ENCODE data around the gene ALKAL2. TPM values are rescaled to one million over a fixed set of nuclear protein-coding genes. Genes with fewer than 3 reads are reported as not detected.
A peak's percentile ranks its signal among the peaks of the same experiment; 100 is the strongest.

Gene ALKAL2
- total and polyA plus RNA-seq, 9 of the 15 experiments (the other 6 are each of a cell fraction or from before 2014, with no cell fraction given) = not detected

GRCh38 chr2:258933-259332 lies 29.0 kb downstream of the ALKAL2 start:
- H3K9me1 ChIP-seq (ENCODE audit: control insufficient read depth, insufficient read depth, low read length) = no peaks in the 10 kb centered on the region
- CTCF ChIA-PET (ENCODE audit: low intra/inter-chr PET ratio) = no interaction called here
- peaks cover 0 to 8% of the 10 kb centered on the region in 2 experiments; a peak in 2 of 5 replicates for H3K4me1 ChIP-seq (replicated peaks in 1 of 2; ENCODE audit: control insufficient read depth in 2 of 2, insufficient read depth in 2 of 2, low read length in 2 of 2)
- POLR2A ChIA-PET = no interaction called here
- ATAC-seq (no peak), DNase-seq (ENCODE audit: extremely low read depth in 1 of 4, low spot score in 3 of 4) (no peak), FAIRE-seq (no peak)
- WGBS (ENCODE audit: insufficient coverage, low coverage, missing lambda C conversion rate) = 69% methylated on average over 3 of the region's 3 CpGs
- no peaks in the 10 kb centered on the region for H3K27me3 ChIP-seq (ENCODE audit: control insufficient read depth in 2 of 2, insufficient read depth in 2 of 2, low read length in 2 of 2)
- no peak overlapping the region for H3K27ac ChIP-seq (ENCODE audit: extremely low read depth, low read depth, low read length)
- BruUV-seq (replicated peaks) = no TSS peak
- TF ChIP-seq, protein P1, sequence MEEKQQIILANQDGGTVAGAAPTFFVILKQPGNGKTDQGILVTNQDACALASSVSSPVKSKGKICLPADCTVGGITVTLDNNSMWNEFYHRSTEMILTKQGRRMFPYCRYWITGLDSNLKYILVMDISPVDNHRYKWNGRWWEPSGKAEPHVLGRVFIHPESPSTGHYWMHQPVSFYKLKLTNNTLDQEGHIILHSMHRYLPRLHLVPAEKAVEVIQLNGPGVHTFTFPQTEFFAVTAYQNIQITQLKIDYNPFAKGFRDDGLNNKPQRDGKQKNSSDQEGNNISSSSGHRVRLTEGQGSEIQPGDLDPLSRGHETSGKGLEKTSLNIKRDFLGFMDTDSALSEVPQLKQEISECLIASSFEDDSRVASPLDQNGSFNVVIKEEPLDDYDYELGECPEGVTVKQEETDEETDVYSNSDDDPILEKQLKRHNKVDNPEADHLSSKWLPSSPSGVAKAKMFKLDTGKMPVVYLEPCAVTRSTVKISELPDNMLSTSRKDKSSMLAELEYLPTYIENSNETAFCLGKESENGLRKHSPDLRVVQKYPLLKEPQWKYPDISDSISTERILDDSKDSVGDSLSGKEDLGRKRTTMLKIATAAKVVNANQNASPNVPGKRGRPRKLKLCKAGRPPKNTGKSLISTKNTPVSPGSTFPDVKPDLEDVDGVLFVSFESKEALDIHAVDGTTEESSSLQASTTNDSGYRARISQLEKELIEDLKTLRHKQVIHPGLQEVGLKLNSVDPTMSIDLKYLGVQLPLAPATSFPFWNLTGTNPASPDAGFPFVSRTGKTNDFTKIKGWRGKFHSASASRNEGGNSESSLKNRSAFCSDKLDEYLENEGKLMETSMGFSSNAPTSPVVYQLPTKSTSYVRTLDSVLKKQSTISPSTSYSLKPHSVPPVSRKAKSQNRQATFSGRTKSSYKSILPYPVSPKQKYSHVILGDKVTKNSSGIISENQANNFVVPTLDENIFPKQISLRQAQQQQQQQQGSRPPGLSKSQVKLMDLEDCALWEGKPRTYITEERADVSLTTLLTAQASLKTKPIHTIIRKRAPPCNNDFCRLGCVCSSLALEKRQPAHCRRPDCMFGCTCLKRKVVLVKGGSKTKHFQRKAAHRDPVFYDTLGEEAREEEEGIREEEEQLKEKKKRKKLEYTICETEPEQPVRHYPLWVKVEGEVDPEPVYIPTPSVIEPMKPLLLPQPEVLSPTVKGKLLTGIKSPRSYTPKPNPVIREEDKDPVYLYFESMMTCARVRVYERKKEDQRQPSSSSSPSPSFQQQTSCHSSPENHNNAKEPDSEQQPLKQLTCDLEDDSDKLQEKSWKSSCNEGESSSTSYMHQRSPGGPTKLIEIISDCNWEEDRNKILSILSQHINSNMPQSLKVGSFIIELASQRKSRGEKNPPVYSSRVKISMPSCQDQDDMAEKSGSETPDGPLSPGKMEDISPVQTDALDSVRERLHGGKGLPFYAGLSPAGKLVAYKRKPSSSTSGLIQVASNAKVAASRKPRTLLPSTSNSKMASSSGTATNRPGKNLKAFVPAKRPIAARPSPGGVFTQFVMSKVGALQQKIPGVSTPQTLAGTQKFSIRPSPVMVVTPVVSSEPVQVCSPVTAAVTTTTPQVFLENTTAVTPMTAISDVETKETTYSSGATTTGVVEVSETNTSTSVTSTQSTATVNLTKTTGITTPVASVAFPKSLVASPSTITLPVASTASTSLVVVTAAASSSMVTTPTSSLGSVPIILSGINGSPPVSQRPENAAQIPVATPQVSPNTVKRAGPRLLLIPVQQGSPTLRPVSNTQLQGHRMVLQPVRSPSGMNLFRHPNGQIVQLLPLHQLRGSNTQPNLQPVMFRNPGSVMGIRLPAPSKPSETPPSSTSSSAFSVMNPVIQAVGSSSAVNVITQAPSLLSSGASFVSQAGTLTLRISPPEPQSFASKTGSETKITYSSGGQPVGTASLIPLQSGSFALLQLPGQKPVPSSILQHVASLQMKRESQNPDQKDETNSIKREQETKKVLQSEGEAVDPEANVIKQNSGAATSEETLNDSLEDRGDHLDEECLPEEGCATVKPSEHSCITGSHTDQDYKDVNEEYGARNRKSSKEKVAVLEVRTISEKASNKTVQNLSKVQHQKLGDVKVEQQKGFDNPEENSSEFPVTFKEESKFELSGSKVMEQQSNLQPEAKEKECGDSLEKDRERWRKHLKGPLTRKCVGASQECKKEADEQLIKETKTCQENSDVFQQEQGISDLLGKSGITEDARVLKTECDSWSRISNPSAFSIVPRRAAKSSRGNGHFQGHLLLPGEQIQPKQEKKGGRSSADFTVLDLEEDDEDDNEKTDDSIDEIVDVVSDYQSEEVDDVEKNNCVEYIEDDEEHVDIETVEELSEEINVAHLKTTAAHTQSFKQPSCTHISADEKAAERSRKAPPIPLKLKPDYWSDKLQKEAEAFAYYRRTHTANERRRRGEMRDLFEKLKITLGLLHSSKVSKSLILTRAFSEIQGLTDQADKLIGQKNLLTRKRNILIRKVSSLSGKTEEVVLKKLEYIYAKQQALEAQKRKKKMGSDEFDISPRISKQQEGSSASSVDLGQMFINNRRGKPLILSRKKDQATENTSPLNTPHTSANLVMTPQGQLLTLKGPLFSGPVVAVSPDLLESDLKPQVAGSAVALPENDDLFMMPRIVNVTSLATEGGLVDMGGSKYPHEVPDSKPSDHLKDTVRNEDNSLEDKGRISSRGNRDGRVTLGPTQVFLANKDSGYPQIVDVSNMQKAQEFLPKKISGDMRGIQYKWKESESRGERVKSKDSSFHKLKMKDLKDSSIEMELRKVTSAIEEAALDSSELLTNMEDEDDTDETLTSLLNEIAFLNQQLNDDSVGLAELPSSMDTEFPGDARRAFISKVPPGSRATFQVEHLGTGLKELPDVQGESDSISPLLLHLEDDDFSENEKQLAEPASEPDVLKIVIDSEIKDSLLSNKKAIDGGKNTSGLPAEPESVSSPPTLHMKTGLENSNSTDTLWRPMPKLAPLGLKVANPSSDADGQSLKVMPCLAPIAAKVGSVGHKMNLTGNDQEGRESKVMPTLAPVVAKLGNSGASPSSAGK (IDR thresholded peaks at IDR 0.05) = peak; percentile 64
- TF ChIP-seq FOXO4 (CRISPR knock-in tag; IDR thresholded peaks at IDR 0.05) = no peak
- no peak overlapping the region for H3K4me2 ChIP-seq (ENCODE audit: insufficient read depth, low read length)
- in situ Hi-C loops (cut with MboI) (no loop called here), intact Hi-C loops (cut with micrococcal nuclease) (no loop called here)
- H3K9ac ChIP-seq (ENCODE audit: insufficient read depth in 1 of 2, low read depth in 2 of 2, low read length in 2 of 2) = no peak overlapping the region
- H4K20me1 ChIP-seq (replicated peaks; ENCODE audit: control insufficient read depth, insufficient read depth, low read length) = no peaks in the 10 kb centered on the region
- H3K36me3 ChIP-seq (ENCODE audit: control insufficient read depth, insufficient read depth, low read length) = no peaks in the 10 kb centered on the region
- H3K4me3 ChIP-seq = no peak overlapping the region
- no peak overlapping the region for H2AFZ ChIP-seq (ENCODE audit: low read depth, low read length)
- H3K79me2 ChIP-seq (ENCODE audit: control insufficient read depth, insufficient read depth, low read length) = no peaks in the 10 kb centered on the region
- peaks cover 8% of the 10 kb centered on the region for H3K9me3 ChIP-seq (replicated peaks; ENCODE audit: control insufficient read depth, insufficient read depth, low read depth, low read length)
